Measurements from ENCODE around the gene PIGU.

Gene PIGU

DNA sequence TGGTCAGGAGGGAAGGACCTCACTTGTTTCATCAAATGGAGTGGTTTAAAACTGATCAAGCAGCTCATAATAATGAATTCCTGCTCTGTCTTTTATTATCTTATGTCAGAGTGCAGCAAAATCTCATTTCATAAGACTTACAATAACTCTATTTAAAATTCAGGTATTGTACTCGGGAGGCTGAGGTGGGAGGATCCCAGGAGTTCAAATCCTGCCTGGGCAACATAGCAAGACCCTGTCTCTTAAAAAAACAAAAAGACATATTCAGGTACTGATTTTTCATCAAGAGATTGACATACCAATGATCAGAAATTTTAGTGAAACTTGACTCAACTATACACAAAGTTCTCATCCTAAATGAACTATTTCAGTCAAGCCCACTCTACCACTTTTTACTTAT lies 166.3 kb downstream of the PIGU start:
- Histone ChIP-seq H3K36me3 (peaks cover 49% of the 10 kb centered on the region), H3K4me1 (no peaks in the 10 kb centered on the region; the same call in 1 of the 2 replicates), H3K4me3 (ENCODE audit: low read depth, low read length) (no peak overlapping the region), H3K9me3 (no peaks in the 10 kb centered on the region), H3K27me3 (no peaks in the 10 kb centered on the region)
- TF ChIP-seq, protein P1, sequence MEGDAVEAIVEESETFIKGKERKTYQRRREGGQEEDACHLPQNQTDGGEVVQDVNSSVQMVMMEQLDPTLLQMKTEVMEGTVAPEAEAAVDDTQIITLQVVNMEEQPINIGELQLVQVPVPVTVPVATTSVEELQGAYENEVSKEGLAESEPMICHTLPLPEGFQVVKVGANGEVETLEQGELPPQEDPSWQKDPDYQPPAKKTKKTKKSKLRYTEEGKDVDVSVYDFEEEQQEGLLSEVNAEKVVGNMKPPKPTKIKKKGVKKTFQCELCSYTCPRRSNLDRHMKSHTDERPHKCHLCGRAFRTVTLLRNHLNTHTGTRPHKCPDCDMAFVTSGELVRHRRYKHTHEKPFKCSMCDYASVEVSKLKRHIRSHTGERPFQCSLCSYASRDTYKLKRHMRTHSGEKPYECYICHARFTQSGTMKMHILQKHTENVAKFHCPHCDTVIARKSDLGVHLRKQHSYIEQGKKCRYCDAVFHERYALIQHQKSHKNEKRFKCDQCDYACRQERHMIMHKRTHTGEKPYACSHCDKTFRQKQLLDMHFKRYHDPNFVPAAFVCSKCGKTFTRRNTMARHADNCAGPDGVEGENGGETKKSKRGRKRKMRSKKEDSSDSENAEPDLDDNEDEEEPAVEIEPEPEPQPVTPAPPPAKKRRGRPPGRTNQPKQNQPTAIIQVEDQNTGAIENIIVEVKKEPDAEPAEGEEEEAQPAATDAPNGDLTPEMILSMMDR (IDR thresholded peaks at IDR 0.05; ENCODE audit: low read depth, low read length), result no peak
- DNase-seq, result no peak

Measured in BE2C (cell line).